DND-41 (cell line): ENCODE results near the gene HS3ST3B1.
A peak's percentile ranks its signal among the peaks of the same experiment; 100 is the strongest.

Experiments used
- ATAC-seq: fragments of 200-7000 bp; cut with Tn5 transposase; 3 replicates; pipeline ENCODE4 v1.9.1; 2021; ENCODE audit warnings: low read depth; ENCODE audit not compliant: insufficient read depth
- DNase-seq: peaks from one replicate; pipeline ENCODE4 v3.0.0-alpha.2; 2020
- H2AFZ ChIP-seq: 2 replicates; pipeline ENCODE4 v1.6.0; 2012; ENCODE audit warnings: low read depth, low read length
- H3K27ac ChIP-seq: 2 replicates; pipeline ENCODE4 v1.5.1; 2012; ENCODE audit warnings: low read length, inconsistent platforms
- H3K27me3 ChIP-seq: fragments of 200-600 bp; sonication (generic); 2 replicates; pipeline ENCODE4 v1.6.0; 2012; ENCODE audit warnings: low read length, mild to moderate bottlenecking, inconsistent platforms; ENCODE audit not compliant: insufficient read depth, poor library complexity
- H3K36me3 ChIP-seq: 2 replicates; pipeline ENCODE4 v1.5.1; 2012; ENCODE audit warnings: low read length, inconsistent platforms; ENCODE audit not compliant: insufficient read depth
- H3K4me1 ChIP-seq: 2 replicates; pipeline ENCODE4 v1.5.1; 2012; ENCODE audit warnings: mild to moderate bottlenecking, low read length; ENCODE audit not compliant: insufficient read depth
- H3K4me2 ChIP-seq: 2 replicates; pipeline ENCODE4 v1.6.0; 2012; ENCODE audit warnings: mild to moderate bottlenecking, moderate library complexity, low read length, inconsistent platforms; ENCODE audit not compliant: insufficient read depth
- H3K4me3 ChIP-seq, 2 experiments: fragments of 200-600 bp in 1 of 2; shearing (Covaris generic) in 1 of 2; 2 replicates each; pipeline ENCODE4 v1.5.1; 2012 to 2016; ENCODE audit warnings: inconsistent platforms in 2 of 2, low read length in 2 of 2, mild to moderate bottlenecking in 2 of 2, low read depth in 1 of 2, moderate library complexity in 1 of 2
- H3K79me2 ChIP-seq: 2 replicates; pipeline ENCODE4 v1.6.0; 2012; ENCODE audit warnings: low read length, inconsistent platforms; ENCODE audit not compliant: insufficient read depth
- H3K9ac ChIP-seq: 2 replicates; pipeline ENCODE4 v1.6.0; 2012; ENCODE audit warnings: low read depth, mild to moderate bottlenecking, inconsistent platforms, low read length, moderate library complexity
- H3K9me3 ChIP-seq: 2 replicates; pipeline ENCODE4 v1.5.1; 2012; ENCODE audit warnings: low read length, moderate library complexity, mild to moderate bottlenecking, inconsistent platforms; ENCODE audit not compliant: insufficient read depth, severe bottlenecking
- H4K20me1 ChIP-seq: 2 replicates; pipeline ENCODE4 v1.6.0; 2012; ENCODE audit warnings: low read length; ENCODE audit not compliant: insufficient read depth
- EZH2 ChIP-seq: IDR thresholded peaks from 3 replicates; pipeline ENCODE4 v1.6.1; 2012; ENCODE audit warnings: borderline replicate concordance, low read depth, mild to moderate bottlenecking, moderate library complexity, low read length, inconsistent platforms; ENCODE audit not compliant: severe bottlenecking
- TF ChIP-seq, protein P1 (sequence below): IDR thresholded peaks from 2 replicates; pipeline ENCODE4 v1.5.1; 2012; ENCODE audit warnings: borderline replicate concordance, low read length, moderate library complexity, mild to moderate bottlenecking; ENCODE audit not compliant: poor library complexity, severe bottlenecking; ENCODE audit errors: extremely low read depth

The HS3ST3B1 gene

DNA sequence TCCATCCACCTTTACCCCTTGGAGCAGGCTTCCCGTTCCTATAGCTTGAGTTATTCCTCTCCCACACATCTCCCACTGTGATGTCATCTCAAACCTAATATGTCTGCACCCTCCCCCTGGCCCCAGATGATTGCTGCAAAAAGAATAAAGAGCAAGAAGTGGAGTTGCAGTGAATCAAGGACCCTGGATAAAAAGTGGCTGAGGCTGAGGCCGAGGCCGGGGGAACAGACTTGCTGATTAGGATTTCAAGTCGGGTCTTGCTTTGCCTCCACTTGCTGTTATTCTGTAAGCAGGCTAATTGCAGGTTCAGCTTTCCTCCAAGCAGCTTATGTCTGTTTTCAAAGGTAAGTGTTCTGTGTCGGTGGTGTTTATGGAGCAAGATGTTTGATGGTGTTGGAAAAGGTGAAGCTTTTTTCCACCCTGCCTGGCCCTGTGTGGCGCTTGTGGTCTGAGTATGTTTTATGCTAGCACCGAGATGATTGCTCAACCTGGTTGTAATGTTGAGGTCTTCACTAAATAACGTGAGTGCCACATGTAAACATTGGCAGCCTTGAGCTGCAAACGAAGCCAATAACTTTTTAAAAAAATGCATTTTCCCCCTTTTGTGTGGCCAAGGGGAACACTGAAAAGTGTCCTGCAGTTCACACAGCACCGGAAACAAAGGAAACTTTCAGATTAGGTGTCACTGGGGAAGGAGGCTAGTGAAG lies 15.4 kb downstream of the HS3ST3B1 start:
- Histone ChIP-seq H3K36me3 (peaks cover 14% of the 10 kb centered on the region; the same call in 1 of the 2 replicates), H3K9me3 (no peaks in the 10 kb centered on the region), H3K4me2 (no peak overlapping the region), H3K27ac (peak overlapping the region; percentile 92; the same call in 1 of the 2 replicates), H3K27me3 (no peaks in the 10 kb centered on the region), H2AFZ (no peak overlapping the region), H3K9ac (no peak overlapping the region), H3K79me2 (peaks cover 69% of the 10 kb centered on the region), H3K4me3 (no peak overlapping the region), H4K20me1 (peaks cover 4% of the 10 kb centered on the region; the same call in 1 of the 2 replicates), H3K4me1 (peaks cover 63% of the 10 kb centered on the region)
- DNase-seq, result no peak
- no peak for ATAC-seq
- TF ChIP-seq, protein P1, sequence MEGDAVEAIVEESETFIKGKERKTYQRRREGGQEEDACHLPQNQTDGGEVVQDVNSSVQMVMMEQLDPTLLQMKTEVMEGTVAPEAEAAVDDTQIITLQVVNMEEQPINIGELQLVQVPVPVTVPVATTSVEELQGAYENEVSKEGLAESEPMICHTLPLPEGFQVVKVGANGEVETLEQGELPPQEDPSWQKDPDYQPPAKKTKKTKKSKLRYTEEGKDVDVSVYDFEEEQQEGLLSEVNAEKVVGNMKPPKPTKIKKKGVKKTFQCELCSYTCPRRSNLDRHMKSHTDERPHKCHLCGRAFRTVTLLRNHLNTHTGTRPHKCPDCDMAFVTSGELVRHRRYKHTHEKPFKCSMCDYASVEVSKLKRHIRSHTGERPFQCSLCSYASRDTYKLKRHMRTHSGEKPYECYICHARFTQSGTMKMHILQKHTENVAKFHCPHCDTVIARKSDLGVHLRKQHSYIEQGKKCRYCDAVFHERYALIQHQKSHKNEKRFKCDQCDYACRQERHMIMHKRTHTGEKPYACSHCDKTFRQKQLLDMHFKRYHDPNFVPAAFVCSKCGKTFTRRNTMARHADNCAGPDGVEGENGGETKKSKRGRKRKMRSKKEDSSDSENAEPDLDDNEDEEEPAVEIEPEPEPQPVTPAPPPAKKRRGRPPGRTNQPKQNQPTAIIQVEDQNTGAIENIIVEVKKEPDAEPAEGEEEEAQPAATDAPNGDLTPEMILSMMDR, result no peak
- no peak for TF ChIP-seq EZH2

DNA sequence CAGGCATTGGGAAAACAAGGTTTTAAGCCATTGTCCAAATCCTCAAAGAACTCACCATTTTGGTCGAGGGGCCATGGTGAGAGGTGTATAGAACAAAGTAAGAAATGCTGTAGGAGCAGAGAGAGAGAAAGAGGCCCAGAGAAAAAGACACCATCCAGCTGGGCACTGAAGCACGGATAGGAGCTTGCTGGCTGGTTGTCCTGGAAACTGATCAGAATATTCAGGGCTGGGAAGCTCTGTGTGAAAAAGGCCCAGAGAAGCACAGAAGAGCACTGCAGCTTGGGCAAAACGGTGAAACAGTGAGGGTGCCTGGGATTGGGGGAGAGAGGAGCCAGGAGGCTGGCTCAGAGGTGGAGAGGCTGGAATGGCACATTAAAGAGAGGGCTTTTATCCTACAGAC lies 16.5 kb downstream of the HS3ST3B1 start:
- Histone ChIP-seq H3K4me3 (no peak overlapping the region), H3K79me2 (peaks cover 66% of the 10 kb centered on the region), H4K20me1 (peaks cover 4% of the 10 kb centered on the region; the same call in 1 of the 2 replicates), H3K4me1 (peaks cover 67% of the 10 kb centered on the region), H2AFZ (no peak overlapping the region), H3K9me3 (no peaks in the 10 kb centered on the region), H3K9ac (peak overlapping the region; percentile 53), H3K4me2 (peak overlapping the region; percentile 53), H3K27me3 (no peaks in the 10 kb centered on the region), H3K36me3 (peaks cover 9% of the 10 kb centered on the region; the same call in 1 of the 2 replicates), H3K27ac (peak overlapping the region; percentile 92)
- TF ChIP-seq EZH2, result no peak
- TF ChIP-seq, protein P1, result no peak
- DNase-seq (no peak), ATAC-seq (no peak)

DNA sequence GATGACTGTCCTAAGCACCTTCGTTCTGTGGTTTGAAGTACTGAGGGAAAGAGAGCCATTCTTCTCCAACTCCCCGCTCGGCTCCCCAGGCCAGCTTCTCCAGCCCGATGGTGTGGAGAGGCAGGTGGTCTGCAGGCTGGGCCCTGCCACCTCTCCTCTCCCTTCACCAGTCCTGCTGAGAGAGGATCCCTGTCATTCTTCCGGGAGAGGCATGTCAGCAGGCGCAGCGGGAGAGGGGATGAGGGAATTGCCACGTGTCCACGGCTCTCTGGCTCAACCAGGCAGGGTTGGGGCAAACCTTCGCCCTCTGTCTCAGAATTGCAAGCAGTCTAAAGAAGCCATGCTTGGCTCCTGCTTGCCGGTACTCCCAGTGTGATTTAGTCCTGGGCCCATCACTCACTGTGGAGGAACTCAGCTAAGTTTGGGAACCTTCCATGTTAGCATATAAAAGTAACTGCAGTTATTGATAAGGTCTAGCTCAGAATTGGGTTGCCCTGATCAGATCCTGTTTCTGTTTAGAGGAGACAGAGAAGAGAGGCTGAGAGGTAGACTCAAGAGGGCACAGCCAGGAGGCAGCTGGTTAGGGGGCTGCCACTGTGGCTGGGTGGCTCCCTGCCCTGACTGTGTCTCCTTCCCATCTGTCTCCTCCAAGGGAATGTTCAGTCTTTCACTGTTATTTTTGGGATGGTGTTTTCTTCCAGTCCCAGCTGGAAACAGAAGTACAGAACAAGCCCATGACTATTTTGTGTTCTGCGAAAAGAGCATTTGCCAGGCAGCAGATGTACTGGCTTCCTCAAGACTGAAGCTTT lies 17.4 kb downstream of the HS3ST3B1 start:
- H3K27ac ChIP-seq, result peak overlapping the region; percentile 92
- TF ChIP-seq, protein P1, result no peak
- TF ChIP-seq EZH2, result no peak

More for the DNA sequence above, 17.4 kb downstream of the HS3ST3B1 start:
- H3K4me1 ChIP-seq, result peaks cover 67% of the 10 kb centered on the region
- ATAC-seq (peak; percentile 76), DNase-seq (no peak)
- peak overlapping the region; percentile 53 for H3K4me2 ChIP-seq
- peak overlapping the region; percentile 53 for H3K9ac ChIP-seq
- H3K4me3 ChIP-seq, result peak overlapping the region in 1 of 2 experiments; percentile 32; a peak in 1 of 4 replicates
- H4K20me1 ChIP-seq, result peaks cover 4% of the 10 kb centered on the region; the same call in 1 of the 2 replicates
- no peaks in the 10 kb centered on the region for H3K27me3 ChIP-seq
- H3K9me3 ChIP-seq, result no peaks in the 10 kb centered on the region
- H2AFZ ChIP-seq, result peak overlapping the region; percentile 20; the same call in 1 of the 2 replicates
- H3K79me2 ChIP-seq, result peaks cover 68% of the 10 kb centered on the region
- H3K36me3 ChIP-seq, result 0 out of 2 replicates have a peak, but pooled peaks cover 5% of the 10 kb centered on the region
